ENCODE results near the gene L2HGDH.
"Not testable (repeated sequence)": the region's sequence is repeated elsewhere in the genome, so short reads cannot be mapped to it uniquely, and the experiment has no call there.

L2HGDH gene

GRCh38 chr14:50311972-50312733, at the start of gene L2HGDH, which contains the start of gene DMAC2L:
L2HGDH (minus strand) TSS chr14:50312229; CDS start chr14:50312150, 79 bp downstream.
DMAC2L (plus strand) TSS chr14:50312324; CDS start chr14:50321488, 9,164 bp downstream.
- peak; percentile 98 for DNase-seq (ENCODE audit: low spot score)

- no peak for DNase-seq (ENCODE audit: low spot score)
Observed at GRCh38 chr14:50360851-50361250, 48.8 kb upstream of the L2HGDH start.

GRCh38 chr14:50360093-50360492, 48.1 kb upstream of the L2HGDH start:
- no peak for DNase-seq (ENCODE audit: low spot score)

GRCh38 chr14:50359631-50360030, 47.6 kb upstream of the L2HGDH start:
- no peak for DNase-seq (ENCODE audit: low spot score)

- no peak for DNase-seq (ENCODE audit: low spot score)
Observed at GRCh38 chr14:50357753-50358395, 45.8 kb upstream of the L2HGDH start.

- no peak for DNase-seq (ENCODE audit: low spot score)
Observed at GRCh38 chr14:50357124-50357523, 45.1 kb upstream of the L2HGDH start.

- not testable (repeated sequence) for DNase-seq (ENCODE audit: low spot score)
Observed at GRCh38 chr14:50356283-50356682, 44.3 kb upstream of the L2HGDH start.

- DNase-seq (ENCODE audit: low spot score): no peak
Observed at GRCh38 chr14:50355692-50356091, 43.7 kb upstream of the L2HGDH start.

GRCh38 chr14:50354527-50354926, 42.5 kb upstream of the L2HGDH start:
- DNase-seq (ENCODE audit: low spot score): no peak

GRCh38 chr14:50353126-50353525, 41.1 kb upstream of the L2HGDH start:
- DNase-seq (ENCODE audit: low spot score): no peak

- no peak for DNase-seq (ENCODE audit: low spot score)
Observed at GRCh38 chr14:50352584-50352983, 40.6 kb upstream of the L2HGDH start.

GRCh38 chr14:50350975-50351374, 38.9 kb upstream of the L2HGDH start:
- DNase-seq (ENCODE audit: low spot score): no peak

- DNase-seq (ENCODE audit: low spot score): no peak
Observed at GRCh38 chr14:50348933-50349332, 36.9 kb upstream of the L2HGDH start.

GRCh38 chr14:50347521-50347920, 35.5 kb upstream of the L2HGDH start:
- no peak for DNase-seq (ENCODE audit: low spot score)

GRCh38 chr14:50345846-50346422, 33.9 kb upstream of the L2HGDH start:
- no peak for DNase-seq (ENCODE audit: low spot score)

- DNase-seq (ENCODE audit: low spot score): no peak
Observed at GRCh38 chr14:50344876-50345563, 33.0 kb upstream of the L2HGDH start.

- DNase-seq (ENCODE audit: low spot score): no peak
Observed at GRCh38 chr14:50344116-50344775, 32.2 kb upstream of the L2HGDH start.

GRCh38 chr14:50343434-50343833, 31.4 kb upstream of the L2HGDH start:
- no peak for DNase-seq (ENCODE audit: low spot score)

- DNase-seq (ENCODE audit: low spot score): peak; percentile 82
Observed at GRCh38 chr14:50342221-50343078, 30.4 kb upstream of the L2HGDH start.

GRCh38 chr14:50340963-50341362, 28.9 kb upstream of the L2HGDH start:
- DNase-seq (ENCODE audit: low spot score): peak; percentile 48

GRCh38 chr14:50340045-50340444, 28.0 kb upstream of the L2HGDH start:
- no peak for DNase-seq (ENCODE audit: low spot score)

Data from D341Med (cell line).